ENCODE results near the gene C19orf44. TPM values are rescaled to one million over a fixed set of nuclear protein-coding genes. Genes with fewer than 3 reads are reported as not detected.
"Not testable (repeated sequence)": the region's sequence is repeated elsewhere in the genome, so short reads cannot be mapped to it uniquely, and the experiment has no call there.

Gene C19orf44
- 6.0 to 7.3 TPM (median 6.4 TPM) in 3 replicates for total RNA-seq

GRCh38 chr19:16495982-16496612 is at the start of gene C19orf44, which contains the start of gene CALR3:
C19orf44 (plus strand) TSS chr19:16496394; CDS start chr19:16500793, 4,399 bp downstream.
CALR3 (minus strand) TSS chr19:16496167; CDS start chr19:16496129, 38 bp downstream.
- peaks cover 20% of the 10 kb centered on the region for H3K4me1 Mint-ChIP-seq
- no peaks in the 10 kb centered on the region for H3K9me3 Mint-ChIP-seq
- no peaks in the 10 kb centered on the region for H3K27me3 Mint-ChIP-seq (ENCODE audit: low read depth)
- TF ChIP-seq CTCF (IDR thresholded peaks at IDR 0.05; ENCODE audit: unreplicated experiment) = no peak
- H3K36me3 Mint-ChIP-seq = peaks cover 4% of the 10 kb centered on the region
- H3K4me3 Mint-ChIP-seq = peak within 1 kb of the TSS; percentile 94
- peak within 1 kb of the TSS; percentile 91 for H3K27ac Mint-ChIP-seq
- DNase-seq (ENCODE audit: low spot score in 2 of 2, unreplicated experiment in 2 of 2) = peak; percentile 94 to 95

GRCh38 chr19:16446724-16447368 is 49.3 kb upstream of the C19orf44 start:
- TF ChIP-seq CTCF (IDR thresholded peaks at IDR 0.05; ENCODE audit: unreplicated experiment) = no peak
- no peak overlapping the region for H3K4me3 Mint-ChIP-seq
- H3K27me3 Mint-ChIP-seq (ENCODE audit: low read depth) = no peaks in the 10 kb centered on the region
- peak in 1 of 2 experiments; percentile 49 for DNase-seq (ENCODE audit: low spot score in 2 of 2, unreplicated experiment in 2 of 2)
- H3K36me3 Mint-ChIP-seq = peaks cover 10% of the 10 kb centered on the region
- no peaks in the 10 kb centered on the region for H3K9me3 Mint-ChIP-seq
- H3K27ac Mint-ChIP-seq = peak overlapping the region; percentile 92
- peaks cover 43% of the 10 kb centered on the region for H3K4me1 Mint-ChIP-seq

- H3K36me3 Mint-ChIP-seq; DNase-seq (ENCODE audit: low spot score in 2 of 2, unreplicated experiment in 2 of 2); H3K27ac Mint-ChIP-seq; H3K27me3 Mint-ChIP-seq (ENCODE audit: low read depth); H3K4me3 Mint-ChIP-seq; H3K9me3 Mint-ChIP-seq: not testable (repeated sequence)
- peaks cover 36% of the 10 kb centered on the region for H3K4me1 Mint-ChIP-seq
Measured at GRCh38 chr19:16448872-16449271, 47.3 kb upstream of the C19orf44 start.

- Mint-ChIP-seq H3K4me1 (peaks cover 39% of the 10 kb centered on the region), H3K27me3 (ENCODE audit: low read depth) (no peaks in the 10 kb centered on the region), H3K36me3 (peaks cover 11% of the 10 kb centered on the region), H3K27ac (no peak overlapping the region), H3K9me3 (no peaks in the 10 kb centered on the region), H3K4me3 (no peak overlapping the region)
- no peak for TF ChIP-seq CTCF (IDR thresholded peaks at IDR 0.05; ENCODE audit: unreplicated experiment)
- DNase-seq (ENCODE audit: low spot score in 2 of 2, unreplicated experiment in 2 of 2) = no peak
Measured at GRCh38 chr19:16449330-16449961, 46.7 kb upstream of the C19orf44 start.

GRCh38 chr19:16452325-16452724 is 43.9 kb upstream of the C19orf44 start:
- Mint-ChIP-seq H3K9me3 (no peaks in the 10 kb centered on the region), H3K36me3 (peaks cover 13% of the 10 kb centered on the region), H3K4me1 (peaks cover 30% of the 10 kb centered on the region), H3K27ac (peak overlapping the region; percentile 88), H3K4me3 (no peak overlapping the region), H3K27me3 (ENCODE audit: low read depth) (no peaks in the 10 kb centered on the region)
- no peak for DNase-seq (ENCODE audit: low spot score in 2 of 2, unreplicated experiment in 2 of 2)
- TF ChIP-seq CTCF (IDR thresholded peaks at IDR 0.05; ENCODE audit: unreplicated experiment) = no peak
